PC-3 (cell line): ENCODE results near the gene SP3.

Experiments used
- CTCF ChIP-seq: fragments of 300-600 bp; sonication (generic); conservative IDR thresholded peaks from 2 replicates; pipeline ENCODE4 v1.5.1; 2017; ENCODE audit warnings: antibody characterized with exemption, low read depth, mild to moderate bottlenecking, low read length
- EZH2 ChIP-seq: fragments of 300-600 bp; sonication (generic); IDR thresholded peaks from one replicate; pipeline ENCODE4 v1.6.1; 2017; ENCODE audit warnings: antibody characterized with exemption, mild to moderate bottlenecking, low read length; ENCODE audit not compliant: unreplicated experiment

- TF ChIP-seq CTCF = no peak
- TF ChIP-seq EZH2 = no peak
These were observed 92.5 kb downstream of the SP3 start for GRCh38 chr2:173872714-173873113.
